Measurements from ENCODE around the gene ANKRD33B.
"Not testable (repeated sequence)": the region's sequence is repeated elsewhere in the genome, so short reads cannot be mapped to it uniquely, and the experiment has no call there.

DNA sequence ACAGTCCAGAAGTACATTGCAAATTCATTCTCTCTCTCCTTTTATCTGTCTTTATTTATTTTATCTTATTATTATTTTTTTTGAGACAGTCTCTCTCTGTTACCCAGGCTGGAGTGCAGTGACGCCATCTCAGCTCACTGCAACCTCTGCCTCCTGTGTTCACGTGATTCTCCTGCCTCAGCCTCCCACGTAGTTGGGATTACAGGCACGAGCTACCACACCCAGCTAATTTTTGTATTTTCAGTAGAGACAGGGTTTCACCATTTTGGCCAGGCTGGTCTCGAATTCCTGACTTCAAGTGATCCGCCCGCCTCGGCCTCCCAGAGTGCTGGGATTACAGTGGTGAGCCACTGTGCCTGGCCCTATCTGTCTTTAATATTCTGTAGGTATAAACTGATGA is 49.3 kb upstream of the ANKRD33B start:
- TF ChIP-seq EZH2 (IDR thresholded peaks at IDR 0.05; ENCODE audit: low read length) = not testable (repeated sequence)
- TF ChIP-seq, protein P1, sequence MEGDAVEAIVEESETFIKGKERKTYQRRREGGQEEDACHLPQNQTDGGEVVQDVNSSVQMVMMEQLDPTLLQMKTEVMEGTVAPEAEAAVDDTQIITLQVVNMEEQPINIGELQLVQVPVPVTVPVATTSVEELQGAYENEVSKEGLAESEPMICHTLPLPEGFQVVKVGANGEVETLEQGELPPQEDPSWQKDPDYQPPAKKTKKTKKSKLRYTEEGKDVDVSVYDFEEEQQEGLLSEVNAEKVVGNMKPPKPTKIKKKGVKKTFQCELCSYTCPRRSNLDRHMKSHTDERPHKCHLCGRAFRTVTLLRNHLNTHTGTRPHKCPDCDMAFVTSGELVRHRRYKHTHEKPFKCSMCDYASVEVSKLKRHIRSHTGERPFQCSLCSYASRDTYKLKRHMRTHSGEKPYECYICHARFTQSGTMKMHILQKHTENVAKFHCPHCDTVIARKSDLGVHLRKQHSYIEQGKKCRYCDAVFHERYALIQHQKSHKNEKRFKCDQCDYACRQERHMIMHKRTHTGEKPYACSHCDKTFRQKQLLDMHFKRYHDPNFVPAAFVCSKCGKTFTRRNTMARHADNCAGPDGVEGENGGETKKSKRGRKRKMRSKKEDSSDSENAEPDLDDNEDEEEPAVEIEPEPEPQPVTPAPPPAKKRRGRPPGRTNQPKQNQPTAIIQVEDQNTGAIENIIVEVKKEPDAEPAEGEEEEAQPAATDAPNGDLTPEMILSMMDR (optimal IDR thresholded peaks at IDR 0.05 in 1 of 3, IDR thresholded peaks at IDR 0.05 in 1 of 3, conservative IDR thresholded peaks at IDR 0.05 in 1 of 3; ENCODE audit: extremely low read depth in 1 of 3, insufficient read depth in 2 of 3, low read length in 3 of 3) = not testable (repeated sequence)

Measured in keratinocyte (primary cell).